GM21619 (cell line): ENCODE results near the gene DRICH1.
"Not testable (repeated sequence)": the region's sequence is repeated elsewhere in the genome, so short reads cannot be mapped to it uniquely, and the experiment has no call there.

Experiments used
- ATAC-seq: cut with Tn5 transposase; IDR thresholded peaks from one replicate; pipeline ENCODE4 v1.9.1; 2021; ENCODE audit not compliant: unreplicated experiment

Gene DRICH1

GRCh38 chr22:23632178-23632577, at the start of gene DRICH1:
TSS of gene DRICH1 (minus strand) at chr22:23632321. CDS start at chr22:23632023, 298 bp downstream.
- ATAC-seq = no peak

- no peak for ATAC-seq
Measured at GRCh38 chr22:23681026-23681809, 49.1 kb upstream of the DRICH1 start.

GRCh38 chr22:23678133-23678532, 46.0 kb upstream of the DRICH1 start:
- ATAC-seq = no peak

- no peak for ATAC-seq
Measured at GRCh38 chr22:23677701-23677995, 45.5 kb upstream of the DRICH1 start.

GRCh38 chr22:23676841-23677700, 45.0 kb upstream of the DRICH1 start:
- ATAC-seq = not testable (repeated sequence)

- no peak for ATAC-seq
Measured at GRCh38 chr22:23675502-23676415, 43.6 kb upstream of the DRICH1 start.

- ATAC-seq = not testable (repeated sequence)
Measured at GRCh38 chr22:23674886-23675501, 42.9 kb upstream of the DRICH1 start.

- ATAC-seq = no peak
Measured at GRCh38 chr22:23673826-23674690, 41.9 kb upstream of the DRICH1 start.

GRCh38 chr22:23673050-23673620, 41.0 kb upstream of the DRICH1 start:
- no peak for ATAC-seq

- not testable (repeated sequence) for ATAC-seq
Measured at GRCh38 chr22:23672307-23673049, 40.4 kb upstream of the DRICH1 start.

GRCh38 chr22:23671387-23671786, 39.3 kb upstream of the DRICH1 start:
- ATAC-seq = not testable (repeated sequence)

GRCh38 chr22:23670378-23671295, 38.5 kb upstream of the DRICH1 start:
- ATAC-seq = no peak

GRCh38 chr22:23660381-23660780, 28.3 kb upstream of the DRICH1 start:
- not testable (repeated sequence) for ATAC-seq

- ATAC-seq = no peak
Measured at GRCh38 chr22:23657727-23658126, 25.6 kb upstream of the DRICH1 start.

GRCh38 chr22:23655891-23656475, 23.9 kb upstream of the DRICH1 start:
- ATAC-seq = no peak

GRCh38 chr22:23652711-23653110, 20.6 kb upstream of the DRICH1 start:
- no peak for ATAC-seq

- ATAC-seq = no peak
Measured at GRCh38 chr22:23652286-23652685, 20.2 kb upstream of the DRICH1 start.
